ENCODE results near the gene MYCBPAP. TPM values are rescaled to one million over a fixed set of nuclear protein-coding genes. Genes with fewer than 3 reads are reported as not detected.
"Not testable (repeated sequence)": the region's sequence is repeated elsewhere in the genome, so short reads cannot be mapped to it uniquely, and the experiment has no call there.

Gene MYCBPAP
- total and polyA plus RNA-seq, 2 donors (not counting 3 experiments of a cell fraction or from before 2014, with no cell fraction given), result 0.40 to 0.66 TPM

- DNase-seq (ENCODE audit: low read depth, low spot score); H3K9ac ChIP-seq (replicated peaks; ENCODE audit: extremely low read depth, insufficient read depth, low read length); dilution Hi-C loops (cut with MboI; ENCODE audit: extremely low pct_ligation_motif_present, low sequenced_read_pairs); FAIRE-seq; H3K9me1 ChIP-seq (replicated peaks; ENCODE audit: control insufficient read depth, extremely low read depth, insufficient read depth, low read length); H3K4me2 ChIP-seq (ENCODE audit: insufficient read depth, low read length); H3K4me3 ChIP-seq (replicated peaks in 1 of 3; ENCODE audit: insufficient read depth in 1 of 3, low read depth in 1 of 3, low read length in 3 of 3); POLR2A ChIA-PET; H3K36me3 ChIP-seq (ENCODE audit: control insufficient read depth in 2 of 2, extremely low read depth in 1 of 2, insufficient read depth in 2 of 2, low read length in 2 of 2); H2AFZ ChIP-seq (ENCODE audit: low read depth, low read length); H3K27ac ChIP-seq (ENCODE audit: insufficient read depth, low read depth, low read length); H4K20me1 ChIP-seq (replicated peaks; ENCODE audit: control insufficient read depth, extremely low read depth, insufficient read depth, low read length); H3K9me3 ChIP-seq (replicated peaks; ENCODE audit: control insufficient read depth, insufficient read depth, low read length); BruUV-seq (replicated peaks); H3K79me2 ChIP-seq (ENCODE audit: control insufficient read depth, insufficient read depth, low read length); intact Hi-C loops (cut with micrococcal nuclease): not testable (repeated sequence)
- H3K4me1 ChIP-seq (ENCODE audit: control insufficient read depth, extremely low read depth, insufficient read depth, low read length), result peaks cover 15% of the 10 kb centered on the region
- CTCF ChIA-PET, result interaction anchor here (1.8 kb wide), 1 partner anchor 79 kb away, joined by 5 read pairs; the partner anchor contains the start of gene LRRC59
- TF ChIP-seq EZH2 (IDR thresholded peaks at IDR 0.05; ENCODE audit: borderline replicate concordance, low read depth, low read length, severe bottlenecking), result peak; percentile 48
- H3K27me3 ChIP-seq (ENCODE audit: control insufficient read depth in 2 of 2, insufficient read depth in 2 of 2, low read length in 2 of 2), result peaks cover 9 to 17% of the 10 kb centered on the region in 2 experiments
Measured at GRCh38 chr17:50475775-50476544, 32.3 kb upstream of the MYCBPAP start.

GRCh38 chr17:50476545-50477315 lies 31.5 kb upstream of the MYCBPAP start:
- Histone ChIP-seq H3K9me3 (replicated peaks; ENCODE audit: control insufficient read depth, insufficient read depth, low read length) (no peaks in the 10 kb centered on the region), H4K20me1 (replicated peaks; ENCODE audit: control insufficient read depth, extremely low read depth, insufficient read depth, low read length) (no peaks in the 10 kb centered on the region), H3K4me3 (replicated peaks in 1 of 3; ENCODE audit: insufficient read depth in 1 of 3, low read depth in 1 of 3, low read length in 3 of 3) (no peak overlapping the region), H3K9ac (replicated peaks; ENCODE audit: extremely low read depth, insufficient read depth, low read length) (no peak overlapping the region), H3K9me1 (replicated peaks; ENCODE audit: control insufficient read depth, extremely low read depth, insufficient read depth, low read length) (no peaks in the 10 kb centered on the region), H2AFZ (ENCODE audit: low read depth, low read length) (no peak overlapping the region), H3K27me3 (ENCODE audit: control insufficient read depth in 2 of 2, insufficient read depth in 2 of 2, low read length in 2 of 2) (peaks cover 7 to 17% of the 10 kb centered on the region in 2 experiments), H3K79me2 (ENCODE audit: control insufficient read depth, insufficient read depth, low read length) (peaks cover 8% of the 10 kb centered on the region), H3K4me2 (ENCODE audit: insufficient read depth, low read length) (no peak overlapping the region), H3K27ac (ENCODE audit: insufficient read depth, low read depth, low read length) (no peak overlapping the region), H3K4me1 (ENCODE audit: control insufficient read depth, extremely low read depth, insufficient read depth, low read length) (peaks cover 17% of the 10 kb centered on the region), H3K36me3 (ENCODE audit: control insufficient read depth in 2 of 2, extremely low read depth in 1 of 2, insufficient read depth in 2 of 2, low read length in 2 of 2) (no peaks in the 10 kb centered on the region)
- no peak for DNase-seq (ENCODE audit: low read depth, low spot score)
- intact Hi-C loops (cut with micrococcal nuclease), result no loop called here
- CTCF ChIA-PET, result interaction anchor here (1.8 kb wide), 1 partner anchor 80 kb away, joined by 5 read pairs; the partner anchor contains the start of gene LRRC59
- FAIRE-seq, result no peak
- POLR2A ChIA-PET, result no interaction called here
- dilution Hi-C loops (cut with MboI; ENCODE audit: extremely low pct_ligation_motif_present, low sequenced_read_pairs), result no loop called here
- BruUV-seq (replicated peaks), result no TSS peak
- TF ChIP-seq FOS (IDR thresholded peaks at IDR 0.05; ENCODE audit: borderline replicate concordance, insufficient read depth, low read length) (no peak), GATA2 (IDR thresholded peaks at IDR 0.05; ENCODE audit: insufficient read depth, insufficient read length, low read depth, low read length) (no peak), CTCF (IDR thresholded peaks at IDR 0.05; ENCODE audit: extremely low read depth in 1 of 2, insufficient read depth in 1 of 2, low read depth in 1 of 2, low read length in 2 of 2) (no peak), POLR2A (IDR thresholded peaks at IDR 0.05; ENCODE audit: low read depth, low read length) (no peak), MAX (IDR thresholded peaks at IDR 0.05; ENCODE audit: insufficient read depth, insufficient read length) (no peak), EZH2 (IDR thresholded peaks at IDR 0.05; ENCODE audit: borderline replicate concordance, low read depth, low read length, severe bottlenecking) (no peak), JUN (IDR thresholded peaks at IDR 0.05; ENCODE audit: borderline replicate concordance, insufficient read depth, insufficient read length, low read depth) (no peak), POLR2AphosphoS5 (IDR thresholded peaks at IDR 0.05; ENCODE audit: insufficient read depth, low read depth, low read length) (no peak), MYC (IDR thresholded peaks at IDR 0.05; ENCODE audit: low read depth, low read length) (no peak)

All from endothelial cell of umbilical vein (primary cell).